ENCODE measurements around the gene HRH1.

- TF ChIP-seq POLR2AphosphoS5 (IDR thresholded peaks at IDR 0.05; ENCODE audit: low read depth, low read length) (no peak), POLR2A (IDR thresholded peaks at IDR 0.05; ENCODE audit: low read depth, low read length) (no peak), TAF1 (IDR thresholded peaks at IDR 0.05; ENCODE audit: low read depth, low read length) (no peak), SPI1 (IDR thresholded peaks at IDR 0.05; ENCODE audit: low read depth, low read length) (no peak), POU2F2 (IDR thresholded peaks at IDR 0.05; ENCODE audit: low read depth, low read length) (no peak)
These were observed 33.9 kb downstream of the HRH1 start for GRCh38 chr3:11188231-11188630.
